KMS-11 (cell line): ENCODE results near the gene KLF9.

Experiments
- H2AFZ ChIP-seq: fragments of 200-600 bp; sonication (generic); 2 replicates; pipeline ENCODE4 v1.6.1; 2016; ENCODE audit warnings: antibody characterized with exemption, mixed run types, low read depth
- H3K27ac ChIP-seq: fragments of 200-600 bp; sonication (generic); 2 replicates; pipeline ENCODE4 v1.6.1; 2016; ENCODE audit warnings: mild to moderate bottlenecking, mixed run types
- H3K27me3 ChIP-seq: fragments of 200-600 bp; sonication (generic); 2 replicates; pipeline ENCODE4 v1.6.1; 2017; ENCODE audit warnings: mild to moderate bottlenecking, low read depth, mixed run types, moderate library complexity; ENCODE audit not compliant: insufficient read depth
- H3K36me3 ChIP-seq: fragments of 200-600 bp; sonication (generic); 2 replicates; pipeline ENCODE4 v1.6.1; 2017; ENCODE audit warnings: mild to moderate bottlenecking, mixed run types; ENCODE audit not compliant: insufficient read depth
- H3K4me1 ChIP-seq: fragments of 200-600 bp; sonication (generic); 2 replicates; pipeline ENCODE4 v1.6.1; 2016; ENCODE audit warnings: mild to moderate bottlenecking, low read depth, mixed run types; ENCODE audit not compliant: poor library complexity, severe bottlenecking
- H3K4me2 ChIP-seq: fragments of 200-600 bp; sonication (generic); 2 replicates; pipeline ENCODE4 v1.7.0; 2016; ENCODE audit warnings: mild to moderate bottlenecking, mixed run types
- H3K4me3 ChIP-seq: fragments of 200-600 bp; sonication (generic); IDR thresholded peaks from 2 replicates; pipeline ENCODE4 v1.6.1; 2017; ENCODE audit warnings: low read depth, low read length, mixed read lengths; ENCODE audit not compliant: insufficient read depth
- H3K79me2 ChIP-seq: fragments of 200-600 bp; sonication (generic); 2 replicates; pipeline ENCODE4 v1.6.1; 2016; ENCODE audit warnings: low read depth, mixed run types; ENCODE audit not compliant: insufficient read depth
- H3K9ac ChIP-seq: fragments of 200-600 bp; sonication (generic); 2 replicates; pipeline ENCODE4 v1.6.1; 2016; ENCODE audit warnings: mild to moderate bottlenecking, mixed run types
- H4K20me1 ChIP-seq: fragments of 200-600 bp; sonication (generic); 2 replicates; pipeline ENCODE4 v1.6.1; 2016; ENCODE audit warnings: mild to moderate bottlenecking, mixed run types; ENCODE audit not compliant: insufficient read depth
- TF ChIP-seq, protein P1 (sequence below): fragments of 200-600 bp; sonication (generic); conservative IDR thresholded peaks from 2 replicates; pipeline ENCODE4 v1.6.1; 2017; ENCODE audit warnings: low read depth, mild to moderate bottlenecking, antibody characterized with exemption, low read length, moderate library complexity, mixed read lengths

Gene KLF9

DNA sequence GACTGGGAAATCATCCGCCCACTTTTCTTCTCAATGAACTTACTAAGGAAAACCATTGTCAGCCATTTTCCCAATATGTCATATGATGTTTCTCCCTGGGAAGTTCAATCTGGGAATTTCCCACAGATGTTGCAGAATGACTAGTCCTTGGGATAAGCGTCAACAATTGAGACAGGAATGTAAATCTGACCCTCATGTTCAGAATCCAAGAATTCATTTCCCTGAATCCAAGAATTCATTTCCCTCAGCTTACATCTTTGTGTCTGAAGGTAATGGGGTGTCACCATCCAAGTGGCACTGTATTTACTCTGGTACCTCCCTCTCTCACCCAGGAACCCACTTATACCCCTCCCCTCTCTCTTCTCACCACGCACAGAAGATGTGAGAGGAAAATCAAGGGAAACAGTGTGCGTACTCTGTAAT is 7.4 kb downstream of the KLF9 start:
- no peak overlapping the region for H3K4me3 ChIP-seq
- no peaks in the 10 kb centered on the region for H3K36me3 ChIP-seq
- H3K27ac ChIP-seq, result no peak overlapping the region
- H4K20me1 ChIP-seq, result no peaks in the 10 kb centered on the region
- H3K4me2 ChIP-seq, result no peak overlapping the region
- TF ChIP-seq, protein P1, sequence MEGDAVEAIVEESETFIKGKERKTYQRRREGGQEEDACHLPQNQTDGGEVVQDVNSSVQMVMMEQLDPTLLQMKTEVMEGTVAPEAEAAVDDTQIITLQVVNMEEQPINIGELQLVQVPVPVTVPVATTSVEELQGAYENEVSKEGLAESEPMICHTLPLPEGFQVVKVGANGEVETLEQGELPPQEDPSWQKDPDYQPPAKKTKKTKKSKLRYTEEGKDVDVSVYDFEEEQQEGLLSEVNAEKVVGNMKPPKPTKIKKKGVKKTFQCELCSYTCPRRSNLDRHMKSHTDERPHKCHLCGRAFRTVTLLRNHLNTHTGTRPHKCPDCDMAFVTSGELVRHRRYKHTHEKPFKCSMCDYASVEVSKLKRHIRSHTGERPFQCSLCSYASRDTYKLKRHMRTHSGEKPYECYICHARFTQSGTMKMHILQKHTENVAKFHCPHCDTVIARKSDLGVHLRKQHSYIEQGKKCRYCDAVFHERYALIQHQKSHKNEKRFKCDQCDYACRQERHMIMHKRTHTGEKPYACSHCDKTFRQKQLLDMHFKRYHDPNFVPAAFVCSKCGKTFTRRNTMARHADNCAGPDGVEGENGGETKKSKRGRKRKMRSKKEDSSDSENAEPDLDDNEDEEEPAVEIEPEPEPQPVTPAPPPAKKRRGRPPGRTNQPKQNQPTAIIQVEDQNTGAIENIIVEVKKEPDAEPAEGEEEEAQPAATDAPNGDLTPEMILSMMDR, result no peak
- peaks cover 84% of the 10 kb centered on the region for H3K79me2 ChIP-seq
- H3K4me1 ChIP-seq, result peaks cover 31% of the 10 kb centered on the region
- no peaks in the 10 kb centered on the region for H3K27me3 ChIP-seq
- H2AFZ ChIP-seq, result no peak overlapping the region
- no peak overlapping the region for H3K9ac ChIP-seq

DNA sequence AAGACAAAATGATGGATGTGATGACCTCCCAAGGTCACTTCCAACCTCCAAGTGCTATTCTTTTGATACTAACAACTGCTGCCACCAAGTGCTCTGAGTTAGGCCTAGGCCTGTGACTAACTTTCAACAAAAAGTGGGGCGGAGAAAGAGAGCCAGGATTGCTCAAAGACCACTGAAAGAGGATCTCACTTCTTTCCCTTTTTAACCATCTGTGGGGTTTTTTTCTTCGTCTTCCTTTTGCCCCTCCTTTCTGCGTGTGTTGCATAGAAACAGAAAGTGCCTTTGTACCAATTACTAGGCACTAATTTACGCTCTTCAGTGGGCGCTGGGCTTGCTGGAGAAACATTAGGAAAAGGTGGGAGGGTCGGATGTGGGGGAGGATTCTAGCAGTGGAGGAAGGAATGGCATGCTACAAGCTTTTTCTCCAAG is 8.0 kb downstream of the KLF9 start:
- Histone ChIP-seq H2AFZ (no peak overlapping the region), H3K4me1 (peaks cover 31% of the 10 kb centered on the region), H3K4me3 (no peak overlapping the region), H3K79me2 (peaks cover 81% of the 10 kb centered on the region), H4K20me1 (no peaks in the 10 kb centered on the region), H3K36me3 (no peaks in the 10 kb centered on the region), H3K27ac (no peak overlapping the region), H3K9ac (no peak overlapping the region), H3K27me3 (no peaks in the 10 kb centered on the region), H3K4me2 (no peak overlapping the region)
- TF ChIP-seq, protein P1, result no peak

DNA sequence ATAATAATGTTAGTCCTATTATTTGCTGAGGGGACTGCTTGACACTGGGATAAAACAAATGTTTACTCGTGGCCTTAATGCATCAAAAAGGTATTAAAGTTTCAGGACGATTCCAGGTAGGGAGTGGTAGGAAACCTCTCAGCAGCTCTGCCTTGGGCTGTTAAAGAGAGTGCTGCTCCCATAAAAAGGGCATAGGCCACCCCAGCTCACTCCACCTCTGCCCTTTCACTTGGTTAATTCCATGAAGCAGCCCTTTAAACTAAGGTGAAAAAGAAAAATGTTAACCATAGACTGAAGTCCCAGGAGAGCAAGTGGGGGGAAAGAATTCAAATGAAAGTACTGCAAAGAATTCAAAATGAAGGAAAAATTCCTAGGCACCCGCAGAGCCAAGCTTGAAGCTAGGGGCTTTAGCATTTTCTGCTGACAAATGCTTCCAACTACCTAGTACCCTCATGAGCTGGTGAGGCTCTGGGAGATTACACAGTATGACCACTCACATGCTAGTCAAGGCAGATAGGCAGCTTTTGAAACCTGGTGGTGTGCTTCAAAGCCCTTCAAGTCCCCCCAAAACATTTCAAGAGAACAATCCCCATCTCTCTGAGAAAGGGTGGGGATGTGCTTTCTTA is 8.5 kb downstream of the KLF9 start:
- Histone ChIP-seq H3K4me2 (no peak overlapping the region), H4K20me1 (no peaks in the 10 kb centered on the region), H3K9ac (no peak overlapping the region), H2AFZ (no peak overlapping the region), H3K27me3 (no peaks in the 10 kb centered on the region), H3K27ac (no peak overlapping the region), H3K4me3 (no peak overlapping the region), H3K4me1 (peaks cover 31% of the 10 kb centered on the region), H3K79me2 (peaks cover 76% of the 10 kb centered on the region), H3K36me3 (no peaks in the 10 kb centered on the region)
- TF ChIP-seq, protein P1, result no peak

DNA sequence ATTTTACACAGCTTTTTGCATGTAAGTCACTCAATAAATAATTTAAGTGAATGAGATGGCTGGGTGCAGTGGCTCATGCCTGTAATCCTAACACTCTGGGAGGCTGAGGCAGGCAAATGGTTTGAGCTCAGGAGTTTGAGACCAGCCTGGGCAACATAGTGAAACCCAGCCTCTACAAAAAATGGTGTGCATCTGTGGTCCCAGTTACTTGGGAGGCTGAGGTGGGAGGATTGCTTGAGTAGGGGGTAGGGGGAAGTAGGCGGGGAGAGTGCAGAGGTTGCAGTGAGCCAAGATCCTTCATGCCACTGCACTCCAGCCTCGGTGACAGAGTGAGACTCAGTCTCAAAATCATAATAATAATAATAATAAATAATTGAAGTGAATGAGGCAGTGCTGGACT is 10.2 kb downstream of the KLF9 start:
- Histone ChIP-seq H3K4me1 (peaks cover 24% of the 10 kb centered on the region), H3K27me3 (no peaks in the 10 kb centered on the region), H3K4me2 (no peak overlapping the region), H3K27ac (no peak overlapping the region), H4K20me1 (no peaks in the 10 kb centered on the region), H3K9ac (no peak overlapping the region), H3K36me3 (no peaks in the 10 kb centered on the region), H3K4me3 (no peak overlapping the region), H3K79me2 (peaks cover 68% of the 10 kb centered on the region; the same call in 1 of the 2 replicates), H2AFZ (no peak overlapping the region)
- TF ChIP-seq, protein P1, result no peak
